Measurements from ENCODE around the gene ITGAL. TPM values are rescaled to one million over a fixed set of nuclear protein-coding genes. Genes with fewer than 3 reads are reported as not detected.

Gene ITGAL
- total RNA-seq, 1 donor from 2014 or later: 287 TPM

GRCh38 chr16:30485818-30486436 lies 13.4 kb downstream of the ITGAL start:
- Mint-ChIP-seq H3K4me1 (ENCODE audit: low read depth) (peaks cover 52% of the 10 kb centered on the region), H3K27ac (peak overlapping the region; percentile 73), H3K4me3 (peak overlapping the region; percentile 30), H3K36me3 (ENCODE audit: low read depth) (peaks cover 63% of the 10 kb centered on the region), H3K27me3 (ENCODE audit: insufficient read depth) (no peaks in the 10 kb centered on the region), H3K9me3 (no peaks in the 10 kb centered on the region)
- no peak for DNase-seq (ENCODE audit: low spot score)
- intact Hi-C loops (cut with micrococcal nuclease): loop anchor here (5.0 kb wide), 1 partner anchor 39 kb away; the partner anchor contains the start of gene SEPHS2

- H3K27me3 Mint-ChIP-seq (ENCODE audit: insufficient read depth): no peaks in the 10 kb centered on the region
- peaks cover 45% of the 10 kb centered on the region for H3K4me1 Mint-ChIP-seq (ENCODE audit: low read depth)
- intact Hi-C loops (cut with micrococcal nuclease): loop anchor here (5.0 kb wide), 1 partner anchor 42 kb away; the partner anchor contains the start of gene SEPHS2
- no peak overlapping the region for H3K27ac Mint-ChIP-seq
- no peaks in the 10 kb centered on the region for H3K9me3 Mint-ChIP-seq
- no peak for DNase-seq (ENCODE audit: low spot score)
- no peak overlapping the region for H3K4me3 Mint-ChIP-seq
- H3K36me3 Mint-ChIP-seq (ENCODE audit: low read depth): peaks cover 52% of the 10 kb centered on the region
These were observed 16.4 kb downstream of the ITGAL start for GRCh38 chr16:30488764-30489605.

- DNase-seq (ENCODE audit: low spot score): no peak
- no peak overlapping the region for H3K4me3 Mint-ChIP-seq
- intact Hi-C loops (cut with micrococcal nuclease): loop anchor here (5.0 kb wide), 1 partner anchor 107 kb away; no protein-coding TSS in a partner anchor
- no peaks in the 10 kb centered on the region for H3K27me3 Mint-ChIP-seq (ENCODE audit: insufficient read depth)
- H3K27ac Mint-ChIP-seq: peak overlapping the region; percentile 47
- no peaks in the 10 kb centered on the region for H3K9me3 Mint-ChIP-seq
- peaks cover 54% of the 10 kb centered on the region for H3K36me3 Mint-ChIP-seq (ENCODE audit: low read depth)
- H3K4me1 Mint-ChIP-seq (ENCODE audit: low read depth): peaks cover 43% of the 10 kb centered on the region
These were observed 17.7 kb downstream of the ITGAL start for GRCh38 chr16:30490210-30490609.

DNA sequence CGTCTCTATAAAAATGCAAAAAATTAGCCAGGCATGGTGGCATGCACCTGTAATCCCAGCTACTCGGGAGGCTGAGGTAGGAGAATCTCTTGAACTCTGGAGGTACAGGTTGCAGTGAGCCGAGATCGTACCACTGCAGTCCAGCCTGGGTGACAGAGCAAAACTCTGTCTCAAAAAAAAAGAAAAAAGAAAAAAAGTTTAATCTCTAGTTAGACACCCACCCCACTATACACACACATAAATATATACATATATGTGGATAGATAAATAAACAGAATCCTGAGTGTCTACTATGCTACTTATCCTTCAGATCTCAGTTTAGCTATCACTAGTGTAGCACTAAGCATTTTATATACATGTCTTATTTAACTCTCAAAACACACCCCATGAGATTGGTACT lies 18.7 kb downstream of the ITGAL start:
- Mint-ChIP-seq H3K36me3 (ENCODE audit: low read depth) (peaks cover 52% of the 10 kb centered on the region), H3K9me3 (no peaks in the 10 kb centered on the region), H3K4me1 (ENCODE audit: low read depth) (peaks cover 36% of the 10 kb centered on the region), H3K27me3 (ENCODE audit: insufficient read depth) (no peaks in the 10 kb centered on the region), H3K27ac (peak overlapping the region; percentile 85), H3K4me3 (no peak overlapping the region)
- no peak for DNase-seq (ENCODE audit: low spot score)
- intact Hi-C loops (cut with micrococcal nuclease): loop anchor here (5.0 kb wide), 1 partner anchor 106 kb away; no protein-coding TSS in a partner anchor

- DNase-seq (ENCODE audit: low spot score): no peak
- Mint-ChIP-seq H3K4me3 (no peak overlapping the region), H3K27me3 (ENCODE audit: insufficient read depth) (no peaks in the 10 kb centered on the region), H3K9me3 (no peaks in the 10 kb centered on the region), H3K27ac (peak overlapping the region; percentile 85), H3K36me3 (ENCODE audit: low read depth) (peaks cover 51% of the 10 kb centered on the region), H3K4me1 (ENCODE audit: low read depth) (peaks cover 31% of the 10 kb centered on the region)
- intact Hi-C loops (cut with micrococcal nuclease): loop anchor here (5.0 kb wide), 1 partner anchor 105 kb away; no protein-coding TSS in a partner anchor
These were observed 19.3 kb downstream of the ITGAL start for GRCh38 chr16:30491744-30492308.

DNA sequence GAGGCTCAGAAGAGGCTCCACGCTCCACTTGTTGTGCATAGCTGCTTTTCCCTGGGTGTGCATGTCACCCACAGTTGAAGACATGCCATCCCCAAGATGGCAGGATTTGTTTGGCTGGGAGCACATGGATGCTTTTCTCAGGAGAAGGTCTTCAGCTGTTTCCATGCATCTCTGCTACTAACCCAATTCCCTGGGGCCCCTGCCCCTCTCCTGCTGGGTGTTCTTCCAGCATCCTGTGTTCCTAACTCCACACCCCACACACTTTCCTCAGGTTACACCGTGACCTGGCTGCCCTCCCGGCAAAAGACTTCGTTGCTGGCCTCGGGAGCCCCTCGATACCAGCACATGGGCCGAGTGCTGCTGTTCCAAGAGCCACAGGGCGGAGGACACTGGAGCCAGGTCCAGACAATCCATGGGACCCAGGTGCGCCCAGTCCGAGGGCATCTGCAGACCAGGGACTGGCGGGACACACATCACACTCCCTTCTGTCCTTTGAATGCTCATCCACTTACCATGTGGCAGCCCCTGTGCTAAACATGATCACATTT lies 21.5 kb downstream of the ITGAL start:
- H3K36me3 Mint-ChIP-seq (ENCODE audit: low read depth): peaks cover 53% of the 10 kb centered on the region
- H3K4me1 Mint-ChIP-seq (ENCODE audit: low read depth): peaks cover 21% of the 10 kb centered on the region
- DNase-seq (ENCODE audit: low spot score): no peak
- no peak overlapping the region for H3K4me3 Mint-ChIP-seq
- H3K9me3 Mint-ChIP-seq: no peaks in the 10 kb centered on the region
- H3K27ac Mint-ChIP-seq: no peak overlapping the region
- intact Hi-C loops (cut with micrococcal nuclease): loop anchor here (5.0 kb wide), 1 partner anchor 103 kb away; no protein-coding TSS in a partner anchor
- no peaks in the 10 kb centered on the region for H3K27me3 Mint-ChIP-seq (ENCODE audit: insufficient read depth)

GRCh38 chr16:30494709-30495108 lies 22.2 kb downstream of the ITGAL start:
- DNase-seq (ENCODE audit: low spot score): no peak
- H3K27me3 Mint-ChIP-seq (ENCODE audit: insufficient read depth): no peaks in the 10 kb centered on the region

GRCh38 chr16:30499284-30499683 lies 26.7 kb downstream of the ITGAL start:
- peaks cover 40% of the 10 kb centered on the region for H3K36me3 Mint-ChIP-seq (ENCODE audit: low read depth)
- H3K9me3 Mint-ChIP-seq: no peaks in the 10 kb centered on the region
- intact Hi-C loops (cut with micrococcal nuclease): no loop called here
- DNase-seq (ENCODE audit: low spot score): no peak
- H3K4me3 Mint-ChIP-seq: no peak overlapping the region
- no peaks in the 10 kb centered on the region for H3K27me3 Mint-ChIP-seq (ENCODE audit: insufficient read depth)
- peaks cover 5% of the 10 kb centered on the region for H3K4me1 Mint-ChIP-seq (ENCODE audit: low read depth)
- peak overlapping the region; percentile 79 for H3K27ac Mint-ChIP-seq

More at GRCh38 chr16:30494709-30495108, 22.2 kb downstream of the ITGAL start:
- intact Hi-C loops (cut with micrococcal nuclease): loop anchor here (5.0 kb wide), 1 partner anchor 103 kb away; no protein-coding TSS in a partner anchor
- no peaks in the 10 kb centered on the region for H3K9me3 Mint-ChIP-seq
- peaks cover 50% of the 10 kb centered on the region for H3K36me3 Mint-ChIP-seq (ENCODE audit: low read depth)
- no peak overlapping the region for H3K4me3 Mint-ChIP-seq
- H3K4me1 Mint-ChIP-seq (ENCODE audit: low read depth): peaks cover 18% of the 10 kb centered on the region
- no peak overlapping the region for H3K27ac Mint-ChIP-seq

- Mint-ChIP-seq H3K36me3 (ENCODE audit: low read depth) (peaks cover 30% of the 10 kb centered on the region), H3K4me1 (ENCODE audit: low read depth) (peaks cover 5% of the 10 kb centered on the region), H3K27me3 (ENCODE audit: insufficient read depth) (no peaks in the 10 kb centered on the region), H3K4me3 (no peak overlapping the region), H3K9me3 (no peaks in the 10 kb centered on the region), H3K27ac (peak overlapping the region; percentile 65)
- no peak for DNase-seq (ENCODE audit: low spot score)
- intact Hi-C loops (cut with micrococcal nuclease): no loop called here
These were observed 31.1 kb downstream of the ITGAL start for GRCh38 chr16:30503403-30504296.

- H3K36me3 Mint-ChIP-seq (ENCODE audit: low read depth): peaks cover 58% of the 10 kb centered on the region
- no peaks in the 10 kb centered on the region for H3K9me3 Mint-ChIP-seq
- no peak for DNase-seq (ENCODE audit: low spot score)
- peaks cover 7% of the 10 kb centered on the region for H3K4me1 Mint-ChIP-seq (ENCODE audit: low read depth)
- no peaks in the 10 kb centered on the region for H3K27me3 Mint-ChIP-seq (ENCODE audit: insufficient read depth)
- intact Hi-C loops (cut with micrococcal nuclease): no loop called here
- no peak overlapping the region for H3K27ac Mint-ChIP-seq
- no peak overlapping the region for H3K4me3 Mint-ChIP-seq
These were observed 36.7 kb downstream of the ITGAL start for GRCh38 chr16:30509081-30509765.

- no peaks in the 10 kb centered on the region for H3K27me3 Mint-ChIP-seq (ENCODE audit: insufficient read depth)
- intact Hi-C loops (cut with micrococcal nuclease): loop anchor here (5.0 kb wide), 1 partner anchor 33 kb away; no protein-coding TSS in a partner anchor
- H3K9me3 Mint-ChIP-seq: no peaks in the 10 kb centered on the region
- H3K27ac Mint-ChIP-seq: peak overlapping the region; percentile 34
- no peak for DNase-seq (ENCODE audit: low spot score)
- H3K36me3 Mint-ChIP-seq (ENCODE audit: low read depth): peaks cover 59% of the 10 kb centered on the region
- peaks cover 7% of the 10 kb centered on the region for H3K4me1 Mint-ChIP-seq (ENCODE audit: low read depth)
- H3K4me3 Mint-ChIP-seq: no peak overlapping the region
These were observed 37.9 kb downstream of the ITGAL start for GRCh38 chr16:30510376-30510938.

Measured in activated T-helper 1 cell treated with anti-CD3 and anti-CD28 coated beads, Interleukin-12 subunit alpha, Interleukin-12 subunit beta, Interleukin-2, Interleukin-4 antibody, amounts not matched to agents 30 ng/mL and 10 ng/mL and 1 ng/mL, durations not matched to agents 14 hours and 24 hours and 36 hours (primary cell).